GM10847 (cell line): ENCODE data around the gene ARL8B.

Experiments
- POLR2A ChIP-seq: IDR thresholded peaks from 2 replicates; pipeline ENCODE4 v1.6.1; 2011; ENCODE audit not compliant: insufficient read length; ENCODE audit errors: extremely low read depth

ARL8B gene

DNA sequence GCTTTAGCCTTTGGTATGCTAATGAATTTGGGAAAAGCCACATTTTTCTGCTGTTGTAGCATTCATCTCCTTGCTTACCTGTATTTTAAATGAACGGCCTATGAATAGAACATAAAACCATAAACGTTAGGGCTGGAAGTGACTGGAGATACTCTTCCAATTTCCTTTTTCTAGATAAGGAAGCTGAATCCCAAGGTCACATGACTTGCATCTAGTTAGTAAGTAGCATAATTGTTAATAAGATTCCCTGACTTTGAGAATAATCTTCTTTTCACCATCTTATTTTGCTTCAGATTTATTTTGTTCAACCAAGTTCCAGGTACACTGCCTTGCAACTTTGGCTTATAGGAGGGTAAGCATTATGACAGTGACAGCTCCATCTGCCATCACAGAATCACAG is 44.8 kb downstream of the ARL8B start:
- no peak for TF ChIP-seq POLR2A

DNA sequence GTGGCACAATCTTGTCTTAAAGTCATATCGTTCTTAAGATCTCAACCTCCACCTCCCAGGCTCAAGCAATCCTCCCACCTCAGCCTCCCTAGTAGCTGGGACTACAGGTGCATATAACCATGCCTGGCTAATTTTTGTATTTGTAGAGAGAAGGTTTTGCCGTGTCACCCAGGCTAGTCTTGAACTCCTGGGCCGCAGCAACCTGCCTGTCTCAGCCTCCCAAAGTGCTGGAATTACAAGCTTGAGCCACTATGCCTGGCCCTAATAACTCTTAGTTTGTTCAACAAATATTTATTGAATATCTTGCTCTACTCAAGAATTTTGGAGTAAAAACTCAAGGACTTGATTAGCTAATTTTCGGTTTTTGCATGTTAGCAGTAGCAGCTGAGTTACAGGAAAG is 46.0 kb downstream of the ARL8B start:
- no peak for TF ChIP-seq POLR2A

DNA sequence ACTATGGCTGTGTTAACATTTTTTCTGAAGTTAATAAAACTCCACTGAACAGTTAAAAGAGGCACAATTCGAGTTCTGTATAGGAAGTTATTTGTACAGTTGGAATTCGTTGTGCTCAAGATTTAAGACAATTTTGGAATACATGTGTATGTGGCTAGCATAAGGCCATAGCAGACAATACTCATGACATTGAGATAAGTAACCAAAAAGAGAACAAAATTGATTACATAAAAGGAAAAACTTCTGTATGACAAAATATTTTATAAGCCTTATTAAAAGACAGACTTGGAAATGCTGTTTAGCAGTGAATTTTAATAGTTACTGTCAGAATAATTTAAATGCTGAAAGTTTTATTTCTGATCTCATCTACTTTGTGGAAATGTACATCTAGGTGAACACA is 47.7 kb downstream of the ARL8B start:
- no peak for TF ChIP-seq POLR2A

DNA sequence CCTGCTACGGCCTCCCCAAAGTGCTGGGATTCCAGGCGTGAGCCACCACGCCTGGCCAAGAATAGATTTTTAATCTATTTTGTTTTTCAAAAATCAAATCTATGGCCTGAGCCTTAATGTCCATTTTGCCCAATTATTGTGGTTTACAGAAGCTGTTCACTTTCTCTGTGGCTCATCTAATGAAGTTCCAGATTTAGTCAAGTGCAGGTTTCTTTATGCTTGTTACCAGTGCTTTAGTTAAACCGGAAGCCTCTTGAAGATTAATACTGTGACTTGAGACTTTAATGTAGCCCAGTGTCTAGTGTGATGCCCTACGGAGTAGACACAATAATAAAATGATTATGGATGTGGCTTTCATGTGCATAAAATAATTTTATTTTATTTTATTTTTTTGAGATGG is 48.9 kb downstream of the ARL8B start:
- TF ChIP-seq POLR2A = no peak

DNA sequence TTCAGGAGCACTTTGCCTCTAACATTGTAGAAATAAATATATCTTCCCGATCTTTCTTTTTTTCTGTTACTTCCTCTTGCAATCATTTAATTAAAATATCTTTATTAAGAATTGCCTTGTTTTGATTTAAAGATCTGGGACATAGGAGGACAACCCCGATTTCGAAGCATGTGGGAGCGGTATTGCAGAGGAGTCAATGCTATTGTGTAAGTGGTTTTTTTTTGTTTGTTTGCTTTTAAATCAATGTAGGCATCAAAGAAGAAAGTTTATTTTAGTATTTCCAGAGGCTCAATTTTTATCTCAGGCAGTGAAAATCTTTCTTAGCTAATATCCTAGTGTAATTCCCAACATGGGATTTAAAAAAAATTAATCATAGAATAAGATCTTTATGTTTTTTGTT is 49.9 kb downstream of the ARL8B start:
- no peak for TF ChIP-seq POLR2A

DNA sequence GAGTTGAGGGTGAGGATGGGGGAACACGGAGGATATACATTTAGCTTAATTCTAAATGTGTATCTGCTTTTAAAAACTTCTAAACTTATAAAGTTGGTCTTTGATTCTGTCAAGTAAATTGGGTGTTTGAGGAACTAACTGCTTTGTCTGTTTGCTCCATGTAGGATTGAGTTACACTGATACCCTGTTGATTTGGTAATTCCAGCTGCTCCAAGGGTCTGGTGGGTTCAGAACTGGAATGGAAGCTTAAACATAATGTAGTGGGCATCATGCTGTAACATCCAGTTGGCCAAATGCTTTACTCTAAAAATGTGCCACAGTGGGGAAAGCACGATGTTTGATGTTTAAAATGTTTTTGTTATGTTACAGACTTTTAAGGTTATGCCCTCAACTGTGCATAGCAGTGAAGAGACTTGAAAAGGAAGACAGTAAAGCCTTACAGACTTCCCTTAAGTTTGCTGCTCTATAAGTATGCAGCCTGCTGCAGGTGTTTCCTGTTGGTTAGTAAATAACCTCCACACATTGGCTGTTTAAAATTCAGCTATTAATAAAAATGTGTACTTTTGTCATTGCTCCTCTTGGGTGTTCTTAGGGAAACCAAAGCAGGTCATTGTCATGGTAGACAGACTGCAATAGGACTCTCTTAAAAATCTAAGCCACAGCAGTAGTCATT is 59.5 kb downstream of the ARL8B start:
- TF ChIP-seq POLR2A = no peak

DNA sequence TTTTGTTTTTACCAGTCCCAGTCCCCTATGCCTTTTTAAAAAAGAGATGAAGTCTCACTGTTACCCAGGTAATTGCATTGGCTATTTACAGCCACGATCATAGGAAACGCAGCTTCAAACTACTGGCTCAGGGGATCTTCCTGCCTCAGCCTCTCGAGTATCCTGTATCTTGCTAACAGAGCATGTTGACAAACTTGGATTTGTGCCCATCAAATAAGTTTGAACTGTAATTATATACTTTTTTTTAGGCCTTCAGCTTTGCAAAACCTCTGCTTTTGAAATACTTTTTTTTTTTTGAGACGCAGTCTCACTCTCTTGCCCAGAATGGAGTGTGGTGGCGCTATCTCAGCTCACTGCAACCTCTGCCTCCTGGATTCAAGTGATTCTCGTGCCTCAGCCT is 62.4 kb downstream of the ARL8B start:
- no peak for TF ChIP-seq POLR2A

DNA sequence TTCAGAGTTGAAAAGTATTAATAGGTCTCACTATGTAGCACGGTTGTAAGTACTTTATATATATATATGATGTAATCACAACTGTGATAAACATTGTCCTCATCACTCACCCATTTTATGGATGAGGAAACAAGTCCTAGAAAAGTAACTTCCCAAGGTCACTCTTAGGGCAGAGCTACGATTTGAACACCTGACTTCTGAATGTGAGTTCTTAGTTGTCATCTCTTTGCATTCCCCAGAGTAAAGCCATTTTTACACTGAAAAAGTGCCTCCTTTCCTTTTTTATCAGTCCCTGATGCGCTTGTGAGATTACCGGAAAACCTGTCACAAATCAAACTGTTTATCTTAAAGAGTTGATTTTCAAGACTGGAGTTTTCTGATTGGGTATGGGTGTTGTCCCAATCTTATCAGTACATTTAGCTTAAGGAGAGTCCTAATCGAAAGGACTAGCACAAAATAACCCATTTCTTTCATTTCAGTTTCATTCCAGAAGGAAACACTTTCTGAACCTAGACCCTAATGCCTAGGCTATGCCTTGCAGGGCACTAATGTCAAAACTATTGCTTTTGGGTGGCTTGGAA is 63.1 kb downstream of the ARL8B start:
- no peak for TF ChIP-seq POLR2A

DNA sequence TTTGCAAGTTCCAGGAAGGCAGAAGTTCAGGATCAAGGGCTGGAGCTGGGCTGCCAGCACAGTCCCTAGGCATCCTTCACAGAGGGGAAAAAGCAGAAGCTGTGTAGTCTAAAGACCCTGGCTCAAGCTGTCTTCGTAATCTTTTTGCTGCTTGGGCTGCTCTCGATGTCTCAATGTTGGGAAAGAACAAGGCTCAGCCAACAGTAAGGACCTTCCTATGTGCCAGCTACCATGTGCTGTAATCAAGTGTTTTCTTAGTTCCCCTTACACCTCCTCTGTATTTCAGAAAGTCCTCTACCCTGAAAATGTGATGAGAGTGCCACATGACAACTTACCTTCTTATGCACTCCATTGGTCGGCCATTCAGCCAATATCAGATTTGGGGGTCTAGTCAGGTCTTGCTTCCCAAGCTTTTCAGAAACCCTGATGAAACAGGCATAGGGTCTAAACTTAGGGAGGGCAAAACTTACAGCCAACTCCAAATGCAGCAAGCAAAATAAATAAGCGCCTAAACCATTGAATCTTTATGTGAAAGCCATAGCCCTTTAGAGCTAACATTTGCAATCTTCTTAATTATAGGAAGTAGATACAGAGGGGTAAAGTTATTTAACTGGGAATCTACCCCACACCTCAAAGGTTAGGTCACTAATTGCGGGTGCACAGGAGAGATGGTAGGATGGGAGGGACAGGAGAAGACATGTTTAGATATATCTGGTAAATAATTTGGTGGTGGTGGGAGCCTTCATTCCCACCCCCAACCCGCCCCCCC is 64.2 kb downstream of the ARL8B start:
- TF ChIP-seq POLR2A = no peak

DNA sequence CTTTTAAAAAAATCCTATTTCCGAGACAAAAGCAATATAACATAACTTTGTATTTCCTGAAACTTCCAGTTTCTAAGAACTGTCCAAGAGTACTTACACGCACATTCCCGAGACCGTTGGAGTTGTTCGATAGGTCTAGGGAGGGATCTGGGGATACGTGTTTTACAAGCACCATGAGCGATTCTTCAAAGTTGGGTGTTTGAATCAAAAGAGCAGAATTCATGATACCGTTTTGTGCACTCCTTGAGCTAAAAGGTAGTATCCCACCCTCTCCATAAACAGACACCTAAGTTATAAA is 64.7 kb downstream of the ARL8B start:
- TF ChIP-seq POLR2A = no peak

DNA sequence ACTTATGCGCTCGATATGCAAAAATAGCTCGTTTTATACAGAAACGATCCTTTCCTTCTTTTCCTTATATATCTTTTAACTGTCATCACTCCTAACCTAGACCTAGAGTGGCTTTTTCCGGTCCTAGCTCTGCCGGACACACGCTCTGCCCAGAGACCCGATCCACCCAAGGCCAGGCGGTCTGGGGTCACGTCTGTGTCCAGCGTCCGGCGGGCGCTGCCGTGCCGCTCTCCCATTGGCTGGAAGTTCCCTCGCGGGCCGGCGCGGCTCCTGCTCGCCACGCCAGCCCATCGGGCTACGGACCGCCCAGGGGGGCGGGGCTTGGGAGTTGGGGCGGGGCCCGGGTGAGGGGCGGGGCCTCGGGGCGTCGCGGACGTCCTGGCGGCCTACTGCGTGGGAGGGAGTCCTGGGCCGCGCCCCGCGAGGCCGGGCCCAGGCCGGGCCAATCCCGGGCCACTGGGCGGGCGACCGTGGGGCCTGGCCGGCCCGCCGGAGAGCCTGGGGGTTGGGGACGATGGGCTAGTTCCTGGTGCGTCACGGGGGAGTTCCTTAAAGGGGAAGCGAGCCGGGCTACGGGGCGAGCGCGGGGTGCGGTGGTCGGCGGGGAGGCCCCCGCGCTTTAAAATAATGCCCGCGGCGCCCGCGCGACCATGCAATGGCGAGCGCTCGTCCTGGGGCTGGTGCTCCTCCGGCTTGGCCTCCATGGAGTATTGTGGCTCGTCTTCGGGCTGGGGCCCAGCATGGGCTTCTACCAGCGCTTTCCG is 65.2 kb downstream of the ARL8B start, which contains the start of gene EDEM1:
Gene EDEM1, plus strand, starts transcription at position 552 of the 764 bp plus-strand sequence. Its CDS starts 99 bp downstream, at position 651.
- TF ChIP-seq POLR2A = peak; percentile 74

DNA sequence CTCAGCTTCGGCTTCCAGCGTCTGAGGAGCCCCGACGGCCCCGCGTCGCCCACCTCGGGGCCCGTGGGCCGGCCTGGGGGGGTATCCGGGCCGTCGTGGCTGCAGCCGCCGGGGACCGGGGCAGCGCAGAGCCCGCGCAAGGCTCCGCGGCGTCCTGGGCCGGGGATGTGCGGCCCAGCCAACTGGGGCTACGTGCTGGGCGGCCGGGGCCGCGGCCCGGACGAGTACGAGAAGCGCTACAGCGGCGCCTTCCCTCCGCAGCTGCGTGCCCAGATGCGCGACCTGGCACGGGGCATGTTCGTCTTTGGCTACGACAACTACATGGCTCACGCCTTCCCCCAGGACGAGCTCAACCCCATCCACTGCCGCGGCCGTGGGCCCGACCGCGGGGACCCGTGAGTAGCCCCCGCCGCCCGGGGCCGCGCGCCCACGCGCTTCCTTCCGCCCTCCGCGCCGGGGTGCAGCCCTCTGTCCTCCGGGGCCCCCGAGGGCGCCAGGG is 65.9 kb downstream of the ARL8B start:
- no peak for TF ChIP-seq POLR2A

DNA sequence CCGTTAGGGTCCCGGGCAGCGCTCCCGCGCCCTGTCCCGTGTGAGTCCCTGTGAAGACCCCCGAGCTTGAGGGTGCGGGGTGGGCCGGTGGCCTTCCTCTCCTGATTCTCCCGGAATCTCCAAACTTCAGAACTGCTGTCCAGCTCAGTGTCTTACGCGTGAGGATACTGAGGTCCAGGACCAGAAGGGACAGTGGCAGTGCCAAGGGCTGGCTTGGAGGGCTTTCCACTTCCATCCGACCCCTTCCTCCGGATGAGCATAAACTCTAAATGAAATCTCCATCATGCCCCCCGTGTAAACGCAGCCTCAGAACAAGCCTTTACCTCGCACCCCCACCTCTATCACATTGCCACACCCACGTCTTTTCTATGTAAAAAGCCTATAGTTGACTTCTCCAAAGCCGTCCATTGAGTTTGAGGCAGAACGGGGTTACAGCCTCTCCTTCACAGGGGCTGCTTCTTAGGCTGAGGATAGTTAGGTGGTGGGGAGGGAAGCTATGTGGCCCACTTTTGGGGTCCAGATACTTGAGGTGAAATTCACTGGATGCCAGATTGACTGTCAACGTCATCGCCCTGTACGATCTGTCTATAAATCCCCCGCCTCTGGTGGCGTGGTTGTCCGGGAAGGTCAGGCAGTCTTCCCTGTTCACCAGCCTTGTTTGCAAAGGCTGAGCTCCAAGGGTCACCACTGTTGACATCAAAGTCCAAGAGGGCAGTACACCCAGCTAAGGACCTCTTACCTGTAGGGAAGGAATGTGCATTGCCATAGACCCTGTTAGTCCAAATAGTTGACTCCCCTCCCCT is 66.5 kb downstream of the ARL8B start:
- TF ChIP-seq POLR2A = peak; percentile 18

DNA sequence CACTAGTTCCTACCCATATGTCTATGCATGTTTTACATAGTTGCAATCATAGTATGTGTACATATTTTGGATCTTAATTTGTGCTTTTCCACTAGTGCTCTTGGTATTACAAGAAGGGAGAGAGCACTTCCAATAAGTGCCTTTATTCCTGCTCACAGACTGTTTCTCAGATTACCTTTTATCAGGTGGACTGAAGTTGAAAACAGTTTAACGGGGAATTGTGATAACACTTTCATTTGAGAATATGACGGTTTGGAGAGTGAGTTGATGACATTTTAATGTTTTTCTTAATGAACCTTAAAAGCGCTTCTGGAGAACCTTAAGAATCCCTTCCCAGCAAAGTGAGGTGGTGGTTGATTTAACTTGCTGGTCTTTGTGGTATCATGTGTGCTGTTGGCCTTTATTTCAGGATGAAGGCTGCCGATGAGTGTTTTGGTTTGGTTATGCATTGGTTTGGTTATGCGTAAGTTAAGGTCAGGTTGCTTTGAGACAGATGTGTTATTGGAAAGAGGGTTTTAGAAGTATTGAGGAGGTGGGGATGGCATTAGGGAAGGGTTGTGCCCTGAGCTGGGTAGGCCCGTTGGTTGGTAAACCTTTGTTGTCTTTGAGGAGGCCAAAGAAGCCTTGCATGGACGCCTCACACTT is 68.2 kb downstream of the ARL8B start:
- TF ChIP-seq POLR2A = no peak
